MCF 10A (cell line): Measurements from ENCODE around the gene KRT1. TPM values are rescaled to one million over a fixed set of nuclear protein-coding genes. Genes with fewer than 3 reads are reported as not detected.

Experiments used
- BruUV-seq: library from RNA; stranded (reverse); fragments of 400-500 nt; replicated peaks from 2 replicates; lab custom pipeline; 2021; lab: Mats Ljungman, UMichigan
- CTCF ChIA-PET: fragments of 300-600 bp; sonication (Branson Sonifier 250); formaldehyde crosslinking; extraction: SDS; loops from one replicate; lab custom pipeline; 2021; ENCODE audit warnings: antibody characterized with exemption, inconsistent platforms; lab: Yijun Ruan, JAX
- POLR2A ChIA-PET: fragments of 300-600, 350-650 bp; sonication (Branson Sonifier 250); formaldehyde crosslinking; extraction: SDS; loops from one replicate; lab custom pipeline; 2020; ENCODE audit warnings: antibody characterized with exemption, inconsistent platforms; lab: Yijun Ruan, JAX
- DNase-seq: peaks from one replicate; pipeline ENCODE4 v3.0.0-alpha.2; 2018; ENCODE audit not compliant: unreplicated experiment
- H3K27ac Mint-ChIP-seq: one replicate; pipeline ENCODE4 v1.8.0; 2022; ENCODE audit warnings: mild to moderate bottlenecking, low read depth, mixed read lengths; ENCODE audit not compliant: unreplicated experiment
- H3K27me3 Mint-ChIP-seq: one replicate; pipeline ENCODE4 v1.8.0; 2022; ENCODE audit warnings: mixed read lengths; ENCODE audit not compliant: insufficient read depth, unreplicated experiment
- H3K36me3 Mint-ChIP-seq: one replicate; pipeline ENCODE4 v1.8.0; 2022; ENCODE audit warnings: mild to moderate bottlenecking, moderate library complexity, mixed read lengths; ENCODE audit not compliant: insufficient read depth, unreplicated experiment
- H3K4me1 Mint-ChIP-seq: one replicate; pipeline ENCODE4 v1.8.0; 2022; ENCODE audit warnings: mixed read lengths; ENCODE audit not compliant: insufficient read depth, unreplicated experiment
- H3K4me3 Mint-ChIP-seq: one replicate; pipeline ENCODE4 v1.8.0; 2022; ENCODE audit warnings: mild to moderate bottlenecking, moderate library complexity, mixed read lengths; ENCODE audit not compliant: unreplicated experiment
- H3K9me3 Mint-ChIP-seq: one replicate; pipeline ENCODE4 v1.8.0; 2022; ENCODE audit warnings: mixed read lengths; ENCODE audit not compliant: unreplicated experiment
- CTCF ChIP-seq: fragments of 200-600 bp; IDR thresholded peaks from one replicate; pipeline ENCODE4 v1.8.0; 2022; ENCODE audit warnings: antibody characterized with exemption, mild to moderate bottlenecking; ENCODE audit not compliant: unreplicated experiment
- intact Hi-C: fragments of 100-400 bp; cut with micrococcal nuclease; formaldehyde crosslinking; loops from 2 replicates; pipeline ENCODE4 v1.14.1; 2022
- total RNA-seq: library from RNA; stranded (reverse); gene quantifications from 2 replicates; pipeline ENCODE4 v1.2.3, GENCODE V29; 2022

The KRT1 gene
- total RNA-seq, 1 experiment from 2014 or later: not detected

GRCh38 chr12:52676163-52676562 is 4.0 kb downstream of the KRT1 start:
- ChIA-PET POLR2A (interaction anchor here (0.6 kb wide), 1 partner anchor 199 kb away, joined by 3 read pairs; no protein-coding TSS in a partner anchor), CTCF (interaction anchor here (0.6 kb wide), 1 partner anchor 32 kb away, joined by 3 read pairs; no protein-coding TSS in a partner anchor)
- TF ChIP-seq CTCF: no peak

GRCh38 chr12:52675301-52675701 is 4.9 kb downstream of the KRT1 start:
- no TSS peak for BruUV-seq
- CTCF ChIA-PET: no interaction called here
- no peaks in the 10 kb centered on the region for H3K36me3 Mint-ChIP-seq

More at GRCh38 chr12:52676163-52676562, 4.0 kb downstream of the KRT1 start:
- no TSS peak for BruUV-seq
- no peak for DNase-seq
- Mint-ChIP-seq H3K27ac (no peak overlapping the region), H3K36me3 (no peaks in the 10 kb centered on the region), H3K9me3 (no peaks in the 10 kb centered on the region), H3K4me1 (no peaks in the 10 kb centered on the region), H3K27me3 (peaks cover 67% of the 10 kb centered on the region), H3K4me3 (no peak overlapping the region)
- intact Hi-C loops: no loop called here

GRCh38 chr12:52674433-52674775 is 5.8 kb downstream of the KRT1 start:
- ChIA-PET POLR2A (no interaction called here), CTCF (no interaction called here)
- Mint-ChIP-seq H3K9me3 (no peaks in the 10 kb centered on the region), H3K4me3 (no peak overlapping the region), H3K27ac (no peak overlapping the region), H3K27me3 (peaks cover 49% of the 10 kb centered on the region), H3K36me3 (no peaks in the 10 kb centered on the region), H3K4me1 (no peaks in the 10 kb centered on the region)
- no peak for TF ChIP-seq CTCF
- intact Hi-C loops: no loop called here
- DNase-seq: no peak
- BruUV-seq: no TSS peak

More at GRCh38 chr12:52675301-52675701, 4.9 kb downstream of the KRT1 start:
- no peak overlapping the region for H3K4me3 Mint-ChIP-seq
- POLR2A ChIA-PET: no interaction called here
- no peaks in the 10 kb centered on the region for H3K9me3 Mint-ChIP-seq
- intact Hi-C loops: no loop called here
- H3K4me1 Mint-ChIP-seq: no peaks in the 10 kb centered on the region
- no peak for TF ChIP-seq CTCF
- no peak for DNase-seq
- H3K27me3 Mint-ChIP-seq: peaks cover 58% of the 10 kb centered on the region
- no peak overlapping the region for H3K27ac Mint-ChIP-seq

GRCh38 chr12:52673713-52674432 is 6.3 kb downstream of the KRT1 start:
- POLR2A ChIA-PET: no interaction called here
- DNase-seq: no peak

More at GRCh38 chr12:52673713-52674432, 6.3 kb downstream of the KRT1 start:
- no peak for TF ChIP-seq CTCF
- CTCF ChIA-PET: no interaction called here
- Mint-ChIP-seq H3K27me3 (peaks cover 44% of the 10 kb centered on the region), H3K4me3 (no peak overlapping the region), H3K27ac (no peak overlapping the region), H3K4me1 (no peaks in the 10 kb centered on the region), H3K36me3 (no peaks in the 10 kb centered on the region), H3K9me3 (no peaks in the 10 kb centered on the region)
- no TSS peak for BruUV-seq
- intact Hi-C loops: no loop called here
